GM12878 (cell line): ENCODE measurements around the gene SORCS1. TPM values are rescaled to one million over a fixed set of nuclear protein-coding genes. Genes with fewer than 3 reads are reported as not detected.

Experiments used
- DPF2 ChIP-seq: fragments of 450-650 bp; IDR thresholded peaks from 2 replicates; pipeline ENCODE4 v1.6.1; 2017; ENCODE audit warnings: mild to moderate bottlenecking
- IKZF1 ChIP-seq: fragments of 450-650 bp; conservative IDR thresholded peaks from 2 replicates; pipeline ENCODE4 v1.6.1; 2017; ENCODE audit warnings: antibody characterized with exemption, mild to moderate bottlenecking
- IRF3 ChIP-seq: fragments of 450-650 bp; IDR thresholded peaks from 2 replicates; pipeline ENCODE4 v1.6.1; 2014; ENCODE audit warnings: mild to moderate bottlenecking
- JUNB ChIP-seq: IDR thresholded peaks from 2 replicates; pipeline ENCODE4 v1.6.1; 2016; ENCODE audit warnings: antibody characterized with exemption, mild to moderate bottlenecking
- POLR2AphosphoS5 ChIP-seq: IDR thresholded peaks from 2 replicates; pipeline ENCODE4 v1.6.1; 2011; ENCODE audit warnings: mild to moderate bottlenecking, low read length, inconsistent platforms
- RAD51 ChIP-seq: fragments of 450-650 bp; IDR thresholded peaks from 2 replicates; pipeline ENCODE4 v1.6.1; 2016; ENCODE audit warnings: moderate library complexity, mild to moderate bottlenecking, inconsistent platforms
- RELA ChIP-seq: fragments of 450-650 bp; IDR thresholded peaks from 2 replicates; pipeline ENCODE4 v1.8.0; 2014; ENCODE audit warnings: borderline replicate concordance; ENCODE audit not compliant: partially characterized antibody
- RELB ChIP-seq: fragments of 450-650 bp; IDR thresholded peaks from 2 replicates; pipeline ENCODE4 v1.6.1; 2017; ENCODE audit warnings: low read depth, mild to moderate bottlenecking, moderate library complexity
- SUZ12 ChIP-seq: fragments of 200-600 bp; sonication (generic); IDR thresholded peaks from one replicate; pipeline ENCODE4 v1.6.1; 2018; ENCODE audit warnings: antibody characterized with exemption, mild to moderate bottlenecking; ENCODE audit not compliant: unreplicated experiment
- ZNF592 ChIP-seq: fragments of 450-650 bp; IDR thresholded peaks from 2 replicates; pipeline ENCODE4 v1.6.1; 2017; ENCODE audit warnings: mild to moderate bottlenecking, moderate library complexity
- polyA plus RNA-seq, 11 experiments: library from polyadenylated mRNA; depleted of rRNA in 4 of 11; unstranded in 6 of 11; stranded (reverse) in 5 of 11; fragments of >200 nt; fragmentation: Nextera tagmentation in 4 of 11; fragmentation: Illumina TruSeq in 1 of 11; extraction: Ambion mirVana in 4 of 11; extraction: Trizol in 1 of 11; gene quantifications; 1 replicate in 1 of 11; 2 replicates in 10 of 11; pipeline versions ENCODE4 v1.2.1 to v1.2.3, GENCODE V29; 2011 to 2016; ENCODE audit warnings: inconsistent platforms in 2 of 11, missing spikeins in 2 of 11, low read depth in 1 of 11
- total RNA-seq, 4 experiments: library from RNA; depleted of rRNA in 3 of 4; stranded (reverse); fragments of >200 nt in 3 of 4; fragmentation: Illumina TruSeq in 1 of 4; extraction: Trizol in 1 of 4; gene quantifications; 2 replicates each; pipeline versions ENCODE4 v1.2.1 to v1.2.3, GENCODE V29; 2013 to 2021

SORCS1 gene
- total and polyA plus RNA-seq, 10 of the 15 experiments (the other 5 are each of a cell fraction or from before 2014, with no cell fraction given) = 0.02 to 9.6 (median 0.06) TPM; not detected in 3

GRCh38 chr10:106836933-106837663 lies 327.4 kb downstream of the SORCS1 start (continued):
- TF ChIP-seq RELB (no peak), ZNF592 (no peak), JUNB (peak; percentile 58), DPF2 (no peak), RAD51 (no peak), POLR2AphosphoS5 (no peak), IKZF1 (peak; percentile 36; the same call in 1 of the 2 replicates), IRF3 (no peak), RELA (no peak), SUZ12 (no peak)
- TF ChIP-seq, all 136 proteins: peak for 14
